Subcutaneous abdominal adipose tissue (tissue), 5 donors: ENCODE results near the gene UST.

Source experiments
- H3K27ac ChIP-seq: one replicate; pipeline ENCODE4 v1.7.0; 2013; ENCODE audit warnings: low read depth, mild to moderate bottlenecking, inconsistent platforms, low read length, moderate library complexity
- H3K27me3 ChIP-seq, 5 donors: one replicate each; pipeline ENCODE4 v1.7.0; 2013; ENCODE audit warnings: low read length in 5 of 5, inconsistent platforms in 1 of 5; ENCODE audit not compliant: control insufficient read depth in 5 of 5, insufficient read depth in 4 of 5
- H3K36me3 ChIP-seq, 5 donors: one replicate each; pipeline ENCODE4 v1.7.0; 2013; ENCODE audit warnings: low read length in 5 of 5; ENCODE audit not compliant: control insufficient read depth in 5 of 5, insufficient read depth in 5 of 5
- H3K4me1 ChIP-seq, 5 donors: one replicate each; pipeline ENCODE4 v1.7.0; 2013; ENCODE audit warnings: low read length in 5 of 5, mild to moderate bottlenecking in 3 of 5, moderate library complexity in 1 of 5; ENCODE audit not compliant: control insufficient read depth in 5 of 5, insufficient read depth in 5 of 5
- H3K4me3 ChIP-seq, 5 donors: one replicate each; pipeline ENCODE4 v1.7.0; 2013; ENCODE audit warnings: low read length in 5 of 5, low read depth in 1 of 5
- H3K9ac ChIP-seq, 5 donors: one replicate each; pipeline ENCODE4 v1.7.0; 2013; ENCODE audit warnings: low read length in 5 of 5, mild to moderate bottlenecking in 4 of 5, moderate library complexity in 3 of 5
- H3K9me3 ChIP-seq, 5 donors: one replicate each; pipeline ENCODE4 v1.7.0; 2013; ENCODE audit warnings: low read length in 5 of 5; ENCODE audit not compliant: control insufficient read depth in 5 of 5
- donor health status: healthy.
- donor health status: healthy.
- donor health status: healthy.
- donor health status: healthy.
- donor health status: healthy.

UST gene

GRCh38 chr6:148727104-148727503 is 19.7 kb upstream of the UST start:
- H3K9ac ChIP-seq: no peak overlapping the region
- no peak overlapping the region for H3K27ac ChIP-seq
- H3K4me1 ChIP-seq: no peaks in the 10 kb centered on the region
- H3K4me3 ChIP-seq: no peak overlapping the region
- H3K36me3 ChIP-seq: no peaks in the 10 kb centered on the region
- no peaks in the 10 kb centered on the region for H3K27me3 ChIP-seq
- peaks cover 0 to 15% (median 7%) of the 10 kb centered on the region in 5 donors for H3K9me3 ChIP-seq

- no peaks in the 10 kb centered on the region for H3K36me3 ChIP-seq
- H3K4me1 ChIP-seq: no peaks in the 10 kb centered on the region
- no peak overlapping the region for H3K27ac ChIP-seq
- no peak overlapping the region for H3K9ac ChIP-seq
- H3K4me3 ChIP-seq: no peak overlapping the region
- no peaks in the 10 kb centered on the region for H3K9me3 ChIP-seq
- no peaks in the 10 kb centered on the region for H3K27me3 ChIP-seq
These were observed 10.8 kb upstream of the UST start for GRCh38 chr6:148735989-148736388.

GRCh38 chr6:148736774-148737412 is 9.9 kb upstream of the UST start:
- H3K4me3 ChIP-seq: no peak overlapping the region
- no peaks in the 10 kb centered on the region for H3K9me3 ChIP-seq
- H3K27me3 ChIP-seq: no peaks in the 10 kb centered on the region
- no peak overlapping the region for H3K27ac ChIP-seq
- no peaks in the 10 kb centered on the region for H3K4me1 ChIP-seq
- no peaks in the 10 kb centered on the region for H3K36me3 ChIP-seq
- no peak overlapping the region for H3K9ac ChIP-seq

- Histone ChIP-seq H3K4me3 (no peak overlapping the region), H3K27me3 (no peaks in the 10 kb centered on the region), H3K27ac (no peak overlapping the region), H3K9me3 (no peaks in the 10 kb centered on the region), H3K9ac (no peak overlapping the region), H3K36me3 (no peaks in the 10 kb centered on the region), H3K4me1 (no peaks in the 10 kb centered on the region)
These were observed 9.0 kb upstream of the UST start for GRCh38 chr6:148737806-148738205.

GRCh38 chr6:148738946-148739821 is 7.6 kb upstream of the UST start:
- Histone ChIP-seq H3K27ac (peak overlapping the region; percentile 0), H3K9me3 (no peaks in the 10 kb centered on the region), H3K27me3 (peaks cover 0 to 6% (median 3%) of the 10 kb centered on the region in 5 donors)

GRCh38 chr6:148739822-148740128 is 7.1 kb upstream of the UST start:
- H3K4me3 ChIP-seq: no peak overlapping the region
- H3K27ac ChIP-seq: peak overlapping the region; percentile 0
- H3K27me3 ChIP-seq: peaks cover 0 to 6% (median 3%) of the 10 kb centered on the region in 5 donors
- no peak overlapping the region for H3K9ac ChIP-seq
- no peaks in the 10 kb centered on the region for H3K36me3 ChIP-seq
- no peaks in the 10 kb centered on the region for H3K4me1 ChIP-seq
- no peaks in the 10 kb centered on the region for H3K9me3 ChIP-seq

More at GRCh38 chr6:148738946-148739821, 7.6 kb upstream of the UST start:
- Histone ChIP-seq H3K4me1 (no peaks in the 10 kb centered on the region), H3K9ac (no peak overlapping the region), H3K36me3 (no peaks in the 10 kb centered on the region), H3K4me3 (no peak overlapping the region)

- H3K4me3 ChIP-seq: no peak overlapping the region
- no peak overlapping the region for H3K27ac ChIP-seq
- H3K9ac ChIP-seq: no peak overlapping the region
These were observed 3.4 kb upstream of the UST start for GRCh38 chr6:148743476-148743875.

GRCh38 chr6:148745926-148746325 is 904 bp upstream of the UST start:
- Histone ChIP-seq H3K9ac (peak overlapping the region in 2 of 5 donors; percentile 58 to 59), H3K27ac (peak overlapping the region; percentile 34)

More at GRCh38 chr6:148743476-148743875, 3.4 kb upstream of the UST start:
- Histone ChIP-seq H3K4me1 (peaks cover 2 to 22% (median 21%) of the 10 kb centered on the region in 5 donors), H3K9me3 (no peaks in the 10 kb centered on the region), H3K36me3 (no peaks in the 10 kb centered on the region), H3K27me3 (peaks cover 0 to 19% (median 12%) of the 10 kb centered on the region in 5 donors)

GRCh38 chr6:148747145-148747470 is 278 bp downstream of the UST start:
- Histone ChIP-seq H3K36me3 (no peaks in the 10 kb centered on the region), H3K4me3 (peak overlapping the region in 4 of 5 donors; percentile 69 to 72 (median 71)), H3K4me1 (peaks cover 2 to 25% (median 24%) of the 10 kb centered on the region in 5 donors), H3K9me3 (no peaks in the 10 kb centered on the region), H3K27ac (peak overlapping the region; percentile 49), H3K9ac (peak overlapping the region in 2 of 5 donors; percentile 58 to 64), H3K27me3 (peaks cover 0 to 21% (median 13%) of the 10 kb centered on the region in 5 donors)

More at GRCh38 chr6:148745926-148746325, 904 bp upstream of the UST start:
- H3K4me3 ChIP-seq: peak overlapping the region; percentile 69 to 74 (median 72)
- no peaks in the 10 kb centered on the region for H3K36me3 ChIP-seq
- H3K27me3 ChIP-seq: peaks cover 0 to 21% (median 13%) of the 10 kb centered on the region in 5 donors
- H3K4me1 ChIP-seq: peaks cover 2 to 25% (median 24%) of the 10 kb centered on the region in 5 donors
- no peaks in the 10 kb centered on the region for H3K9me3 ChIP-seq
